HG03097 (cell line): ENCODE data around the gene DPPA2.
"Not testable (repeated sequence)": the region's sequence is repeated elsewhere in the genome, so short reads cannot be mapped to it uniquely, and the experiment has no call there.

Source experiments
- ATAC-seq: cut with Tn5 transposase; IDR thresholded peaks from one replicate; pipeline ENCODE4 v1.9.1; 2021; ENCODE audit not compliant: unreplicated experiment, low FRiP score

The DPPA2 gene, protein sequence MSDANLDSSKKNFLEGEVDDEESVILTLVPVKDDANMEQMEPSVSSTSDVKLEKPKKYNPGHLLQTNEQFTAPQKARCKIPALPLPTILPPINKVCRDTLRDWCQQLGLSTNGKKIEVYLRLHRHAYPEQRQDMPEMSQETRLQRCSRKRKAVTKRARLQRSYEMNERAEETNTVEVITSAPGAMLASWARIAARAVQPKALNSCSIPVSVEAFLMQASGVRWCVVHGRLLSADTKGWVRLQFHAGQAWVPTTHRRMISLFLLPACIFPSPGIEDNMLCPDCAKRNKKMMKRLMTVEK

DNA sequence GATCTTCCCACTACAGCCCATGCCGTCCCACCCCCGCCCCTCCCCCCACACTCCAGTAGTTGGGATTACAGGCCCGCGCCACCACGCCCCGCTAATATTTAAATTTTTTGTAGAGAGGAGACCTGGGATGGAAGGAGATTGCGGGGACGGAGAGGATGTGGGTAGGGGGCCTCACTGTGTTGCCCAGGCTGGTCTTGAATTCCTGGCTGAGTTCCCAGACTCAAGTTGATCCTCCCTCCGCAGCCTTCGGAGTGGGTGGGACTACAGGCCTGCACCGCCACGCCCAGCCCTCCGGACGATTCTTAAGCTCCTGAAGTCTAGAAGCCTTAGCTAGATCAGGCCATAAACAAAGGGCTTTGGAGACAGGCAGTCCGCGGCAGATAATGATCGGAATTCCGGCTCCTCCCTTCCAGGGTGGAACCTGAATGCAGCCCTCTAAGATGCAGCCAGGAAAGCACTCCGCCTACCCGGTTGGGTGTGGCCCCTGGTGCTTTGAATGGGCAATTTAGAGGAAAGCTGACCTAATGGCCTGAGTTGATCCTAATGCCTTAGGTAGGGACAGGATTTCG is at the start of gene DPPA2:
DPPA2 (minus strand) TSS at position 356 of the 569 bp plus-strand sequence. CDS start 1,975 bp downstream, outside the sequence.
- ATAC-seq, result no peak

DNA sequence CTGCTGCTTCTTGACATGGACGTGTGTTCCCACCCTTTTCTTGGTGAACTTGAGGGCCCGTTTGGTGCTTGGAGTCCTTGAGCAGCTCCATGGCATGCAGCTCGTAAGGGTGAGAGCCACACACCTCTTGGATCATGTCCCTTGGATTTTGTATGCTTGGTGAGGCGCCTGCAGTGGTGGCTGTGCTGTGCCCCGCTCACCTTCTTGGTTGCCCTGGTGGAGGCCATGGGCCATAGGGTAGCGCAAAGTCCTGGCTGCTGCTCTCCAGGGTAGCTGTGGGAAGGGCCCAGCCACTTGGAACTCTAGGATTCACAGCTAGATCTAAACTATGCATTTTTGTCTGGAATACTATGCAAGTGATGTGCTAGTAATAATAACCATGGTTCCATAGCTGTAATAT is 47.8 kb upstream of the DPPA2 start:
- no peak for ATAC-seq

DNA sequence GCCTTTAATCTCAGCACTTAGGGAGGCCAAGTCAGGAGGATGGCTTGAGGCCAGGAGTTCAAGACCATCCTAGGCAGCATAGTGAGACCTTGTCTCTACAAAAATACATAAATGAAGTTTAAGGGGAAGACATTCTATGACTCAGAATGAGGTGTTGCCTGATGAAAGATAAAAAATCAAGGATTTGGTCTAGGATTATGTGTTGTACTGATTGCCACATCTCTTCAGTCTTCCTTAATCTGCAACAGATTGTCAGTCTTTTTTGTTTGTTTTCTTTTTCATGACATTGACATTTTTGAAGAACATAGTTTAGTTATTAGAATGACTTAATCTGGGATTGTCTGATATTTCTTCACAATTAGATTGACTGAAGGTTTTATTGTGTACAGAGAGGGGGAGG is 47.3 kb upstream of the DPPA2 start:
- no peak for ATAC-seq

DNA sequence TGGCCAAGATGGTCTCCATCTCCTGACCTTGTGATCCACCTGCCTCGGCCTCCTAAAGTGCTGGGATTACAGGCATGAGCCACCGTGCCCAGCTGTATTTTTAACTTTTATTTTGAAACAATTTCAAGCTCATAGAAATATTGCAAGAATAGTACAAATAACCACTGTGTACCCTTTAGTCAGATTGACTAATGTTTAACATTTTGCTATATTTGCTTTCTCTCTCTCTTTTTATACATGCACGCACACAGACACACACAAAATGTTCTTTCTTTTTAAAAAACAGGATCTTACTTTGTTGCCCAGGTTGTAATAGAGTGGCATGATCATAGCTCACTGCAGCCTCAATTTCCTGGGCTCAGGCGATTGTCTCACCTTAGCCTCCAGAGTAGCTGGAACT is 46.5 kb upstream of the DPPA2 start:
- no peak for ATAC-seq

DNA sequence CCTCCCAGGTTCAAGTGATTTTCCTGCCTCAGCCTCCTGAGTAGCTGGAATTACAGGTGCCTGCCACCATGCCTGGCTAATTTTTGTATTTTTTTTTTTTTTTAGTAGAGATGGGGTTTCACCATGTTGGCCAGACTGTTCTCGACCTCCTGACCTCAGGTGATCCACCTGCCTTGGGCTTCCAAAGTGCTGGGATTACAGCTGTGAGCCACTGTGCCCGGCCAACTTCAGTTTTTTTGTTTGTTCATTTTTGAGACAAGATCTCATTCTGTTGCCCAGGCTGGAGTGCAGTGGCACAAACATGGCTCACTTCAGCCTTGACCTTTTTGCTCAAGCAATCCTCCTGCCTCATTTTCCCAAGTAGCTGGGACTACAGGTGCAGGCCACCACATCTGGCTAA is 42.5 kb upstream of the DPPA2 start:
- not testable (repeated sequence) for ATAC-seq

DNA sequence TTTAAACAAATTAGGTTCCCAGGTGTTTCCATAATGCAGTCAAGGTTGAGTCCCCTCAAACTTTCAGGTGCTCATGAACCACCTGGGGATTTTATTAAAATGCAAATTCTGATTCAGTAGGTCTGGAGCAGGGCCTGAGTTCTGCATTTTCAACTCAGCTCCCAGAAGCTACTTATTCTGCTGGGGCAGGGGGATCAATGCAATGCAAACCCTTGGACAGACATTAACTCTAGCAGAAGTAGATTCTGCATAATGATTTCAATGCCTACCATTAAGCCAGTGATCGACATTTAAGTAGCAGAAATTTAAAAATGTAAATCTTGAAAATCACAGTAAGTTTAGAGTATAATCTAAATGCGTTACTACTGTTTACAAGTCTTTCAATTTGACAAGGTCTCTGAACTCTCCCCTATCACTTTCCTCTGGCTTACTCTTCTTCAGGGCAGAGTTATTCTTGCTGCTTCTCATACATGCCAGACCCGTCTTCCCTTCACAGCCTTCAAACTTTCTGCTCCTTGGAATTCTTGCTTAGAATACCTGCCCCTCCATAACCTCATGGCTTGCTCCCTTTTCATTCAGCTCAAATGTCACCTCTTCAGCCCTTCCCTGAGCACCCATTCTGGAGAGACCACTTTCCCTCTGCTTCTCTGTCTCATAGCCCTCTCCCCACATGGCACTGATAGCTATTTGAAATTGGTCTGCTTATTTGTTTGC is 40.3 kb upstream of the DPPA2 start:
- no peak for ATAC-seq

DNA sequence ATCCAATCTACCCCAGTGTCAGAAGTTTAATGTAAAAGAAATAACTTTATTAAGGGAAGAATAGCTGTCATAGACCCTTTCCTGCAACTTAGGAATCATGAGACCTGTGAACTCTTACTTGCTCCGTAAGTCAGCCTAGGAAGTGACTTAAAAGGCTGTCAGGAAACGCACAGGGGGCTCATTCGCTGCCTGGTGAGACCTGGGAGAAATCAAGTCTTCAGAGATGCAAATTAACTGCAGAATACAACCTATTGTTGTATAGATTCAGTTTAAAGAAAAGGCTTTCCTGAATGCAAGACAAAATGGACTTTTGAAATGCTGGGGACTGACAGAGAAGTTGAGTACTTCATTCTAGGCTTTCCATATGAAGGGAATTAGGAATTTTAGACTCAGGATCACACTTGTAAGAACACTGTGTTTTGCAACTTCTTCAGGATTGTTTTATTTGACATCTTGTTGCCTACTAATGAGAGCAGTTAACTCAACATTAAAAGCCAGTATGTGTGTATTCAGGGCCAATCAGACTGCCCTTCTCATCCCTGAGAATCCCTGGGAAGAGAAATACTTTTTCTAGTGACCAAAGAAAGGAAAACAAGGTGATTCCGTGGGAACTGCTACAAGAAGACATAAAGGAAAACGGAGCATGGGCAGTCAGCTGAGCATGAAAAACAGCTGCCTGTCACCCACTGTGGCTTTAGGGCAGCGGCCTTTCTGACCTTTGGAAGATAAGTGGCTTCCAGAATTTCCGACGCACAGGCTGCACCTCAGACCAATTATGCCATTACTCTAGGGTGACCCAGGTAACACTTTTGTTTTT is 39.5 kb upstream of the DPPA2 start:
- ATAC-seq, result no peak

DNA sequence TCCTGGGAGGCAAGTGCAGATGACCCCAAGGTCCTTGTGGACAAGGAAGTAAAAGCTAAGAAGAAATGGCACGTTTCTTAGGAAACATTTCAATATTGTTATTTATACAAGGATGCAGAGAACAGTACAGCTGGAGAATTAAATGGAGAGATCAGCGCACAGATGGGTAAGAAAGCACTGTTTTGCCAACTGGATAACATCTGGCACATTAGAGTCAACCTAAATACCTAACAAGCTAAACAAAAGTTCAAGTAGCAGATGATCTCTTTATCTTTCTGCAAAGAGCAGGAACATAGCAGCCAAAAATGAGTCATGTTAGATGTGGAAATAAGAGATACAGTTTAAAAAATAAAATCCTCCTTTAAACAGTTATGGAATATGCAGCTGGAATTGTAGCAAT is 36.7 kb upstream of the DPPA2 start:
- ATAC-seq, result no peak

DNA sequence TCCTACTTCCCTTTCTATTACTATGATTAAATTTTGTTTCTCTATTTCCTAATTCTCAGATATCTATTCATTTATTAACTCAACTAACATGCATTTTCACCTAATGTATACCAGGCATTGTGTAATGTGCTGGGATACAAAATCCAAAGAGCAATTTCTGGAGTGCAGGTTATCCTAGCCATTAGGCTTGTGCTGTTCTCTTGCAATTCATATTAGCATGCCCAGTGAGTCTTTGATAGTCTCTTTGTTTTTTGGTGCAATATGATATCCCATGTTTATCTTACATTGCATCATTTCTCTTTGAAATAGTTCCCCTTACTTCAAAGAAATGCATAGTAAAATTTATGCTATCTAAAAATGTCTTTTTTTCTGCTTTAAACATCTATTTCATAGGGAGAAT is 34.9 kb upstream of the DPPA2 start:
- ATAC-seq, result no peak

DNA sequence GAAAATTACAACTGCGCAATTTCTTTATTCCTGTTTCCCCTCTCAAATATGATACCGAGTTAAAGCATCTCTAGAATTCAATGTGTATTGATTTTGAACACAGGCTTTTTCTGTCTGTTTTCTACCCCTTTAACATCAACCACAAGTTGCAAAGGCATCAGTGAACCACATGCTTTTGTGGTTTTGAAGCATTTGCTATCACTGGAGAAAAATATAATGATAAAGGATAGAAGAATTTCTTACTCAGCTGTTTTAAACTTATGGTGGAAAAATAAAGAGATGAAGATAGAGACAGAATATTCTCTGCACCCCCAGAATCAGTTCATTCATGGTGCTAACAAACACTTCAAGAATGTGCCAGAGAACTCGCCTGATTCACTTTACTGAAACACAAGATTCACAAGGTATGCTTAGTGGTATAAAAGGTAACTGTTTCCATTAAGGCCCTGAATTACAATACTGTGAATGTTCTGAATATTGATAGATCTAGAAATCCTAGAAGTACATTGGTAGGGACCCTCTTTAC is 30.5 kb upstream of the DPPA2 start:
- no peak for ATAC-seq

DNA sequence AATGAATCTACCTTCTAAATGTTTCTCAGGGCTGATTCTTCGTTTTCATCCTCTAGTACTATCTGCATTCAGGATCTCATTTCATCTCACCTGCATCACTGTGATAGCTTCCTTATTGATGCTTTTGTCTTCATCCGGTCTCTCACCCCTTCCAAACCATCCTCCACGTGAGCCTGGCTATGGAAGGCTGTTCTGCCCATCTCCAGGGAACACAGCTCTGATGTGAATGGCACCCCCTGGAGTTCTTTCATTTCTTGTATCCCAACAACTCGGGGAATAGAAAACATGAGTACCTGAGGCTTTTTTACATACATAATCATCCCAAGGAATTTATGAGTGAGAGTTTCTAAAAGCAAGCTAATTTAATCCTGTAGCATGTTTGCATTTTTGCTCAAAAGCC is 29.8 kb upstream of the DPPA2 start:
- no peak for ATAC-seq

DNA sequence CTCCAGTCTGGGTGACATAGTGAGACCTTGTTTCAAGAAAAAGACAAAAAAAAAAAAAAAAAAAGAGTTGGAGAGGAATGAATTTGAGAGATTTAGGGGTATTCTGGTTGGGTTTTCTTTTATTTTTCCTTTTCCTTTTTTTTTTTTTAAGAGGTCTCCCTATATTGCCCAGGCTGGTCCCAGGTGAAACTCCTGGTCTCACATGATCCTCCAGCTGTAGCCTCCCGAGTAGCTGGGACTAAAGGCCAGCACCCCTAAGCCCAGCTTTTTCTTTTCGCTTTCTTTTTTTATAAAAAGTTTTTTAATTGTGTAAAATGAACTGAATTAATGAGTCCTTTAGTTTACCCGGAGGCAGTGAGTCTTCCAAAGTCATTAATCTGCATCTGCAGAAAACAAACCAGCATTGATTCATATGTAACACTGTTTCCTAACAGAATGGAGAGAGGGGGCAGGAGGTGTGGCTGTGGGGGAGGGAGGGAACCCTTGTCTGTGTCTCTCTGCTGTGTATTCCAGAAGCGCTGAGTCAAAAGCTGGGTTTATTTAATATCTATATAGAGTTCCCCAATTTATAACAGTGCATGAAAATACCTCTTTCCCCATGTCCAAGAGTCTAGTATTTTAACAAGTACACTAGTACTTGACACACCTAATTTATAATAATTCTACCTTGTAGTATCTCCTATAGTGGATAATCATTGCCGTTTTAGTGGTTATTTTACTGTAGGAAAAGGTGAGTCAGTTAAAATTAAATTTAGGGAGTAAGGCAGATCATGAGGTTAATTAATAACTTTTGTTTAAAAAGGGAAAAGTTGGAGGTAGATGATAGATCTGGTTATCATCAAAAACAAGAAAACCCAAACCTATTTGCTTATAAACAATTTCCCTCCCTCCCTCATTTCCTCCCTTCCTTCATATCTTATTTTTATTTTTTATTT is 23.7 kb upstream of the DPPA2 start:
- no peak for ATAC-seq

DNA sequence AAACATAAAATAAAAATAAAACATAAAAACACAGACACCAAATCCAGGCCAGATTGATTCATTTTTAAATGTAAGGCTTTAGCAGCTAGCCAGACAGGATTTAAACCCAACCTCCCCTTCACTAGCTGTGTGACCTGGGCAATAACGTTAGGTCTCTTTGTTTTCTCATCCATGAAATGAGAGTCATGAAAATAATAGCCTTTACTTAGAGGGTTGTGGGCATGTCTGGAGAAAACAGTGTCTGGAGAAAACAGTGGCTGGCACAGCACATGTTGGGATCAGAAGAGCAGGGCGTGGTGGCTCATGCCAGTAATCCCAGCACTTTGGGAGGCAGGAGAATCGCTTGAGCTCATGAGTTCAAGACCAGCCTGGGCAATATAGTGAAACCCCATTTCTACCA is 22.9 kb upstream of the DPPA2 start:
- no peak for ATAC-seq

DNA sequence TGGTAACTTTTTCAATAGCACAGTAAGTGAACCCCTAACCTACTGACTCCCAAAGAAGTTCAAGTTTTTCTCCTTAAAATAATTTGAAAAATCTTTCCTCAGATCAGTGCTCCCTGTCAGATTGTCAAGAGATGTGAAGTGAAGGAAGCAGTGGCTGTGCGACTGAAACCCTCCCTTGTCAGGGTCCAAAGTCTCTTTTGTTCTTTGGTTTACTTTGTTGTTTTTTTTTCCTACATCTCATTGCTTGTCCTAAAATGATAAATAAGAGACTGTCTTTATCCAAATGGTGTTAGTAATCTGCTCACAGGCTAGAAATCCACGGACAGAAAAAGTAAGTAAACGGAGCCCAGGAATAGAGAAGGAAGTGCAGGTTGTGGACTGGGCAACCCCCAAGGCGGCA is 22.0 kb upstream of the DPPA2 start:
- ATAC-seq, result no peak

DNA sequence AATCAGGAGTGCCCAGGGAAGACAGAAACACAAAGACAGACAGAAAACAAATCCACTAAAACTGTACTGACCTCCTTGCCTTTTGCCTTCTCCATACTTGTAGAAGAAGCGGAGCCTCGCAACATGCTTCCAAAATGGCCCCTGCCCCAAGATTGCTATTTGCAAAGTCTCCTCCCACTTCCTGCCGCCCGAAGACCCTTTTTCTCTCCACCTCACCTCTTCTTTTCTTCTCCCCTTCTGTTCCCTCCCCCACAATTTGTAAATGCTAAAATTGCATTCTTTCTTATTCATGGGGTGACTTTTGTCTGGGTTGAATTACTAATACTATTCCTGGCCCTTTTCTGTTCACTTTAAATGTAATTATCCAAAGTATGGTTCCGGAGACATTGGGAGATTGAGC is 21.1 kb upstream of the DPPA2 start, which contains the start of gene DPPA4:
DPPA4 (minus strand) TSS at position 154 of the 400 bp plus-strand sequence; CDS start at position 125, 29 bp downstream.
- no peak for ATAC-seq

DNA sequence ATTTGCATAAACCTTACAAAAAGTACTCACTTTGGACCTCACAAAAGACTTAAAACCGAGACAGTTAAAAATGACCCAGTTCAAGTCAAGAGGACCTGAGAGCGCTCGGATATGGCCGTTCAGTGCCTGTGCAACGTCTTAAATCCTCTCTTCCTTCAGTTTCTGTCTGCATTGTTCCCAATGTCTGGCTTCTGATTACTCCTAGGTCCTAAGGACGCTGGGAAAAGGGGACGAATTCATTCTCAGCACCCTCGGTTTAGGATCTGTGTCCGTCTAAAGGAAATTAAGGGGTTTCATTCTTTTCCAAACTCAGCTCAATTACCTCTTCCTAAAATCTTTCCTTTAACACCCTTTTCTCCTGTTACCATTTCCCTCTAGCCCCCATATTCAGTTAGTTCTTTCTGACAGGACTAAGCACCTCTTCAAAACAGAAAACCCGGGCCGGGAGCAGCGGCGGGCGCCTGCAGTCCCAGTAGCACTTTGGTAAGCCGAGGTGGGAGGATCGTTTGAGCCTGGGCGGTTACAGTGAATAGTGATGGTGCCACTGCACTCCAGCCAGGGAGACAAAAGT is 20.1 kb upstream of the DPPA2 start:
- no peak for ATAC-seq

DNA sequence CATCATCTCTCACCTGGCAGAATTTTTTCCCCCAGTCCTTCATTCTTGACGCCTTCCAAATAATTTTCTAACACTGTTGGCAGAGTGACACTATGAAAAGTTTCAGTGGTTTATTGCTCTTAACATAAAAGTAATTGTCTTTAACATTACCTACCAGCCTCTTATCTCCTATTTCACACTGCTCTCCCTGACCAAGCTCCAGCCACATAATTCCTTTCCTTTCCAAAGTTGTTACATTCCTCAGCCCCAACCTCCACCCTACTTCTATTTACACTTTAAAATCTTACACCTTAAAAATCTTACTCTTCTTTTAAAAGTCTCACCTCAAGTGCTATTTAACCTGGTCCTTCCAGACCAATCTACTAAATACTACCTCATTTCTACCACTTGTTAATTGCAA is 18.3 kb upstream of the DPPA2 start:
- no peak for ATAC-seq

DNA sequence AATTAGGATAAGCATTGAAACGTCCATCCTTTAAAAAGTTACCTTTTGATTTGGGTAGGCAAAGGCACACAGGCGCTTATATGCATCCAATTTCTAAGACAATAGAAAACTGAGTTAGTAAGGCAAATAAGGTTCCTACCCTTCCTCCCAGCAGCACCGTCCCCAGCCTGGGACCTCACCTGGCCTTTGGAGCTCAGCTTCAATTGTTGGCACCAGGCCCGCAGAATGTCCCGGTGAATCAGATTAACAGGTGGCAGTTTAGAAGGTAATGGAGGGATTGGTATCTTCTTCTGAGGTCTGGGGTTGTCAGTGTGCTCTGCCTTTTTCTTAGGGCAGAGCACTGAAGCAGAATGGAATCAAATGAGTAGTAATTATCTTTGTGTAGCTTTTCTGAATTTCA is 15.4 kb upstream of the DPPA2 start:
- no peak for ATAC-seq

DNA sequence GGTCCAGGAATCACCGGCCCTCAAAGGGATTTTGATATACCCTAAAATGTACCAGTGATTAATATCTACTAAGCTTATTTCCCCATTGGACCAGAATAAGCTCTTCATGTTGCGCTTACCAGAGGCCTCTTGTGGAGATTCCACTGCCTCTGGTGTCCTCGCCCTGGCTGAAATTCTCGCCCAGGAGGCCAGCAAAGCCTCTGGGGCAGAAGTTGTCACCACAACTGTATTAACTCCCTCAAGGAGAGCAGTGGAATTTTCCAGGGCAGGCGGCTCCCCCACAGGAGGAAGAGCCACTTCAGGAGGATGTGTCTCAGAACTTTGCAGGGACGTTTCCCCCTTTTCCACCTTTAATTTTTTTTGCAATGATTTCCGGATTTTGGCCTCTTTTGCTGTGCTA is 14.1 kb upstream of the DPPA2 start:
- no peak for ATAC-seq
